H7 (cell line): ENCODE measurements around the gene SMIM31. TPM values are rescaled to one million over a fixed set of nuclear protein-coding genes. Genes with fewer than 3 reads are reported as not detected.

Experiments
- DNase-seq: peaks from one replicate; pipeline ENCODE4 v3.0.0; 2012
- H3K27me3 ChIP-seq: 2 replicates; pipeline ENCODE4 v1.6.0; 2011; ENCODE audit warnings: mild to moderate bottlenecking, low read length; ENCODE audit not compliant: control insufficient read depth, insufficient read depth
- H3K36me3 ChIP-seq: replicated peaks from 2 replicates; pipeline ENCODE4 v1.5.1; 2011; ENCODE audit warnings: low read length; ENCODE audit not compliant: control insufficient read depth, insufficient read depth
- H3K4me3 ChIP-seq: 2 replicates; pipeline ENCODE4 v1.5.1; 2011; ENCODE audit warnings: low read depth, mild to moderate bottlenecking, control low read depth, low read length, moderate library complexity; ENCODE audit not compliant: insufficient read depth
- total RNA-seq: library from RNA; depleted of rRNA; stranded (reverse); fragments of >200 nt; shearing (Covaris generic); gene quantifications from 2 replicates; pipeline ENCODE4 v1.2.3, GENCODE V29; 2014; rRNA removed

The SMIM31 gene
- total RNA-seq, 1 experiment from 2014 or later, result not detected

- no peaks in the 10 kb centered on the region for H3K27me3 ChIP-seq
- H3K36me3 ChIP-seq, result no peaks in the 10 kb centered on the region
- no peak for DNase-seq
- no peak overlapping the region for H3K4me3 ChIP-seq
These were observed 59.6 kb downstream of the SMIM31 start for GRCh38 chr4:164813554-164813953.

GRCh38 chr4:164815711-164816110 is 61.8 kb downstream of the SMIM31 start:
- Histone ChIP-seq H3K4me3 (no peak overlapping the region), H3K27me3 (no peaks in the 10 kb centered on the region), H3K36me3 (no peaks in the 10 kb centered on the region)
- no peak for DNase-seq

GRCh38 chr4:164819366-164819765 is 65.4 kb downstream of the SMIM31 start:
- Histone ChIP-seq H3K36me3 (no peaks in the 10 kb centered on the region), H3K27me3 (no peaks in the 10 kb centered on the region), H3K4me3 (no peak overlapping the region)
- DNase-seq, result no peak

- peak; percentile 13 for DNase-seq
- Histone ChIP-seq H3K4me3 (no peak overlapping the region), H3K36me3 (no peaks in the 10 kb centered on the region), H3K27me3 (no peaks in the 10 kb centered on the region)
These were observed 67.8 kb downstream of the SMIM31 start for GRCh38 chr4:164821711-164822110.

GRCh38 chr4:164824581-164824980 is 70.7 kb downstream of the SMIM31 start:
- no peaks in the 10 kb centered on the region for H3K36me3 ChIP-seq
- DNase-seq, result no peak
- no peak overlapping the region for H3K4me3 ChIP-seq
- no peaks in the 10 kb centered on the region for H3K27me3 ChIP-seq

GRCh38 chr4:164828955-164829354 is 75.0 kb downstream of the SMIM31 start:
- no peak for DNase-seq
- no peaks in the 10 kb centered on the region for H3K36me3 ChIP-seq
- H3K4me3 ChIP-seq, result no peak overlapping the region
- no peaks in the 10 kb centered on the region for H3K27me3 ChIP-seq

GRCh38 chr4:164846566-164846965 is 92.6 kb downstream of the SMIM31 start:
- no peak overlapping the region for H3K4me3 ChIP-seq
- no peak for DNase-seq
- H3K36me3 ChIP-seq, result no peaks in the 10 kb centered on the region

GRCh38 chr4:164847016-164847415 is 93.1 kb downstream of the SMIM31 start:
- Histone ChIP-seq H3K27me3 (no peaks in the 10 kb centered on the region), H3K36me3 (no peaks in the 10 kb centered on the region), H3K4me3 (no peak overlapping the region)
- DNase-seq, result no peak

More at GRCh38 chr4:164846566-164846965, 92.6 kb downstream of the SMIM31 start:
- no peaks in the 10 kb centered on the region for H3K27me3 ChIP-seq

GRCh38 chr4:164847967-164848649 is 94.2 kb downstream of the SMIM31 start:
- Histone ChIP-seq H3K36me3 (no peaks in the 10 kb centered on the region), H3K4me3 (no peak overlapping the region), H3K27me3 (no peaks in the 10 kb centered on the region)
- no peak for DNase-seq

Other genes starting within 250 kb of the SMIM31 start
- gene APELA, start 123.0 kb downstream of the SMIM31 start, total RNA-seq, result 39.4 and 71.9 TPM in 2 replicates
- 0.14 and 0.30 TPM in 2 replicates for gene TRIM61, start 223.5 kb downstream of the SMIM31 start, total RNA-seq